Measurements from ENCODE around the gene RPF1.

DNA sequence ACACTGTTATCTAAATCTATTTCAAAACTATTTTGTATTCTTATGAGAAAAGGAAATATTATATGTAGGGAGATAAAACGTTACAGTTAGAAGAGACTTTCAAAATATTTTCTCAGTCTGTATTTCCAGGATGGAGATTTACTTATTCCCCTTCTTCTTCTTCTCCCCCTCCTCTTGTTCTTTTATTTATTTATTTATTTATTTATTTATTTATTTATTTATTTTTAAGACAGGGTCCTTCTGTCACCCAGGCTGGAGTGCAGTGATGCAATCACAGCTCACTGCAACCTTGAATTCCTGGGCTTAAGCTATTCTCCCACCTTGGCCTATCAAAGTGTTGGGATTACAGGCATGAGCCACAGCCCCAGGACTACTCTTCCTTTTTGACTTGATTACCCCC lies 2.8 kb upstream of the RPF1 start:
- TF ChIP-seq ZBTB7A (IDR thresholded peaks at IDR 0.05; ENCODE audit: low read depth) (no peak), RAD21 (IDR thresholded peaks at IDR 0.05; ENCODE audit: low read depth) (no peak), EP300 (IDR thresholded peaks at IDR 0.05; ENCODE audit: borderline replicate concordance) (no peak), FOXM1 (IDR thresholded peaks at IDR 0.05; ENCODE audit: borderline replicate concordance, low read depth) (no peak), YY1 (IDR thresholded peaks at IDR 0.05; ENCODE audit: low read depth) (no peak), CREB1 (IDR thresholded peaks at IDR 0.05; ENCODE audit: low read depth) (no peak), CEBPB (IDR thresholded peaks at IDR 0.05) (no peak), REST (IDR thresholded peaks at IDR 0.05; ENCODE audit: low read depth) (no peak), NFIC (IDR thresholded peaks at IDR 0.05) (no peak), EGR1 (IDR thresholded peaks at IDR 0.05) (no peak), TEAD4 (IDR thresholded peaks at IDR 0.05) (no peak)
- TF ChIP-seq, protein P1, sequence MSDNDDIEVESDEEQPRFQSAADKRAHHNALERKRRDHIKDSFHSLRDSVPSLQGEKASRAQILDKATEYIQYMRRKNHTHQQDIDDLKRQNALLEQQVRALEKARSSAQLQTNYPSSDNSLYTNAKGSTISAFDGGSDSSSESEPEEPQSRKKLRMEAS (IDR thresholded peaks at IDR 0.05) = no peak

Measured in Ishikawa (cell line).